Osteocyte (in vitro differentiated cells): ENCODE measurements around the gene IFT22. TPM values are rescaled to one million over a fixed set of nuclear protein-coding genes. Genes with fewer than 3 reads are reported as not detected.
"Not testable (repeated sequence)": the region's sequence is repeated elsewhere in the genome, so short reads cannot be mapped to it uniquely, and the experiment has no call there.

Experiments
- DNase-seq: peaks from one replicate; pipeline ENCODE4 v3.0.0; 2021; ENCODE audit warnings: mixed read lengths; ENCODE audit not compliant: unreplicated experiment; ENCODE audit errors: extremely low spot score
- H3K27ac Mint-ChIP-seq: one replicate; pipeline ENCODE4 v1.8.0; 2021; ENCODE audit warnings: mild to moderate bottlenecking, mixed read lengths; ENCODE audit not compliant: unreplicated experiment
- H3K27me3 Mint-ChIP-seq: one replicate; pipeline ENCODE4 v1.8.0; 2021; ENCODE audit warnings: mixed read lengths; ENCODE audit not compliant: unreplicated experiment
- H3K36me3 Mint-ChIP-seq: one replicate; pipeline ENCODE4 v1.8.0; 2021; ENCODE audit warnings: mixed read lengths; ENCODE audit not compliant: unreplicated experiment
- H3K4me1 Mint-ChIP-seq: one replicate; pipeline ENCODE4 v1.8.0; 2021; ENCODE audit warnings: mixed read lengths; ENCODE audit not compliant: unreplicated experiment
- H3K4me3 Mint-ChIP-seq: one replicate; pipeline ENCODE4 v1.8.0; 2021; ENCODE audit warnings: mild to moderate bottlenecking, moderate library complexity, mixed read lengths; ENCODE audit not compliant: unreplicated experiment
- H3K9me3 Mint-ChIP-seq: one replicate; pipeline ENCODE4 v1.8.0; 2021; ENCODE audit warnings: mixed read lengths; ENCODE audit not compliant: unreplicated experiment
- total RNA-seq: library from RNA; stranded (reverse); gene quantifications from 2 replicates; pipeline ENCODE4 v1.2.1, GENCODE V29; 2021
- TF ChIP-seq, protein P1 (sequence below): fragments of 200-600 bp; sonication (generic); IDR thresholded peaks from 2 replicates; pipeline ENCODE4 v1.5.0; 2021; ENCODE audit warnings: antibody characterized with exemption, mild to moderate bottlenecking, moderate library complexity

The IFT22 gene
- total RNA-seq, 1 donor from 2014 or later, result 29.3 TPM

- H3K9me3 Mint-ChIP-seq, result no peaks in the 10 kb centered on the region
- DNase-seq, result no peak
- no peaks in the 10 kb centered on the region for H3K36me3 Mint-ChIP-seq
- H3K4me3 Mint-ChIP-seq, result no peak overlapping the region
- no peaks in the 10 kb centered on the region for H3K27me3 Mint-ChIP-seq
- peaks cover 6% of the 10 kb centered on the region for H3K4me1 Mint-ChIP-seq
- H3K27ac Mint-ChIP-seq, result no peak overlapping the region
- TF ChIP-seq, protein P1, sequence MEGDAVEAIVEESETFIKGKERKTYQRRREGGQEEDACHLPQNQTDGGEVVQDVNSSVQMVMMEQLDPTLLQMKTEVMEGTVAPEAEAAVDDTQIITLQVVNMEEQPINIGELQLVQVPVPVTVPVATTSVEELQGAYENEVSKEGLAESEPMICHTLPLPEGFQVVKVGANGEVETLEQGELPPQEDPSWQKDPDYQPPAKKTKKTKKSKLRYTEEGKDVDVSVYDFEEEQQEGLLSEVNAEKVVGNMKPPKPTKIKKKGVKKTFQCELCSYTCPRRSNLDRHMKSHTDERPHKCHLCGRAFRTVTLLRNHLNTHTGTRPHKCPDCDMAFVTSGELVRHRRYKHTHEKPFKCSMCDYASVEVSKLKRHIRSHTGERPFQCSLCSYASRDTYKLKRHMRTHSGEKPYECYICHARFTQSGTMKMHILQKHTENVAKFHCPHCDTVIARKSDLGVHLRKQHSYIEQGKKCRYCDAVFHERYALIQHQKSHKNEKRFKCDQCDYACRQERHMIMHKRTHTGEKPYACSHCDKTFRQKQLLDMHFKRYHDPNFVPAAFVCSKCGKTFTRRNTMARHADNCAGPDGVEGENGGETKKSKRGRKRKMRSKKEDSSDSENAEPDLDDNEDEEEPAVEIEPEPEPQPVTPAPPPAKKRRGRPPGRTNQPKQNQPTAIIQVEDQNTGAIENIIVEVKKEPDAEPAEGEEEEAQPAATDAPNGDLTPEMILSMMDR, result no peak
These were observed 31.3 kb upstream of the IFT22 start for GRCh38 chr7:101352920-101353308.

DNA sequence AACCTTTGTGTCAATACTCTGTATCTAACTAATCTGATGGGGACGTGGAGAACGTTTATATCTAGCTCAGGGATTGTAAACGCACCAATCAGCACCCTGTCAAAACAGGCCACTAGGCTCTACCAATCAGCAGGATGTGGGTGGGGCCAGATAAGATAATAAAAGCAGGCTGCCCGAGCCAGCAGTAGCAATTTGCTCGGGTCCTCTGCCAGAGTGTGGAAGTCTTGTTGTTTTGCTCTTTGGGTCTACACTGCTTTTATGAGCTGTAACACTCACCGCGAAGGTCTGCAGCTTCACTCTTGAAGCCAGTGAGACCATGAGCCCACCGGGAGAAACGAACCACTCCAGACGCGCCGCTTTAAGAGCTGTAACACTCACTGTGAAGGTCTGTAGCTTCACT is 27.7 kb upstream of the IFT22 start:
- H3K4me1 Mint-ChIP-seq, DNase-seq, H3K27ac Mint-ChIP-seq, H3K9me3 Mint-ChIP-seq, H3K36me3 Mint-ChIP-seq, H3K27me3 Mint-ChIP-seq, H3K4me3 Mint-ChIP-seq: not testable (repeated sequence)

- DNase-seq, H3K27me3 Mint-ChIP-seq, H3K36me3 Mint-ChIP-seq, H3K27ac Mint-ChIP-seq, H3K9me3 Mint-ChIP-seq, H3K4me3 Mint-ChIP-seq, H3K4me1 Mint-ChIP-seq: not testable (repeated sequence)
These were observed 26.9 kb upstream of the IFT22 start for GRCh38 chr7:101348456-101349067.

GRCh38 chr7:101347477-101347876 is 25.9 kb upstream of the IFT22 start:
- Mint-ChIP-seq H3K4me3 (no peak overlapping the region), H3K27me3 (no peaks in the 10 kb centered on the region), H3K36me3 (no peaks in the 10 kb centered on the region), H3K9me3 (no peaks in the 10 kb centered on the region), H3K4me1 (peaks cover 2% of the 10 kb centered on the region), H3K27ac (no peak overlapping the region)
- DNase-seq, result no peak
- TF ChIP-seq, protein P1, result no peak

GRCh38 chr7:101342892-101343291 is 21.3 kb upstream of the IFT22 start:
- no peaks in the 10 kb centered on the region for H3K36me3 Mint-ChIP-seq
- no peaks in the 10 kb centered on the region for H3K4me1 Mint-ChIP-seq
- no peak overlapping the region for H3K4me3 Mint-ChIP-seq
- H3K9me3 Mint-ChIP-seq, result no peaks in the 10 kb centered on the region
- TF ChIP-seq, protein P1, result no peak
- H3K27me3 Mint-ChIP-seq, result no peaks in the 10 kb centered on the region
- no peak for DNase-seq
- H3K27ac Mint-ChIP-seq, result no peak overlapping the region

DNA sequence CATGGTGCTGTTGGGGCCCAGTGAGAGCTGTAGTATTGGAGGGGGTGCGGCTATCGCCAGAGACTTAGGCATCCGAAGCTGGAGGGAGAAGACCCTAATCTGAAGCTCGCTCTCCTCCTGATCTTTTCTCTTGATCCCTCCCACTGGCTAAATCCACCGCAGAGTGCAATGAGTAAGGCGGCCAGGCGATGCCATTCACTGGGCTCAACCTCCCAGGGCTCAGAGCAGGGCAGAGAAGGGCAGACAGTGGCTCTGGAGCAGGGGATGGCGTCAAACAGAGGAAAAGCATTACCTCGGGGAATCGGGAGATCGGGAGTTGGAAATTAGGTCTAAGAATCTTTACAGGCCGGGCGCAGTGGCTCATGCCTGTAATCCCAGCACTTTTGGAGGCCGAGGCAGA is 18.8 kb upstream of the IFT22 start:
- Mint-ChIP-seq H3K9me3 (no peaks in the 10 kb centered on the region), H3K36me3 (no peaks in the 10 kb centered on the region), H3K27ac (no peak overlapping the region)

More for the DNA sequence above, 18.8 kb upstream of the IFT22 start:
- Mint-ChIP-seq H3K27me3 (no peaks in the 10 kb centered on the region), H3K4me3 (no peak overlapping the region), H3K4me1 (no peaks in the 10 kb centered on the region)
- DNase-seq, result no peak
- TF ChIP-seq, protein P1, result no peak
